BLaER1 treated with 17β-estradiol and CSF1 and Interleukin-3, amounts not matched to agents 10 nM and 100 nM (cell line): ENCODE data around the gene NLRP5.
"Not testable (repeated sequence)": the region's sequence is repeated elsewhere in the genome, so short reads cannot be mapped to it uniquely, and the experiment has no call there.

Experiments
- H3K27ac ChIP-seq, 11 experiments: shearing (Covaris generic); formaldehyde crosslinking; 2 replicates each; pipeline ENCODE4 v1.8.1; 2022
- H3K27me3 ChIP-seq, 11 experiments: shearing (Covaris generic); formaldehyde crosslinking; 2 replicates each; pipeline ENCODE4 v1.8.1; 2022
- H3K36me3 ChIP-seq, 11 experiments: shearing (Covaris generic); formaldehyde crosslinking; 2 replicates each; pipeline ENCODE4 v1.8.1; 2022
- H3K4me1 ChIP-seq, 10 experiments: shearing (Covaris generic); formaldehyde crosslinking; 2 replicates each; pipeline ENCODE4 v1.8.1; 2022
- H3K4me2 ChIP-seq, 11 experiments: shearing (Covaris generic); formaldehyde crosslinking; 2 replicates each; pipeline ENCODE4 v1.8.1; 2022
- H3K4me3 ChIP-seq, 10 experiments: shearing (Covaris generic); formaldehyde crosslinking; 2 replicates each; pipeline ENCODE4 v1.8.1; 2022
- H3K9ac ChIP-seq, 11 experiments: shearing (Covaris generic); formaldehyde crosslinking; 2 replicates each; pipeline ENCODE4 v1.8.1; 2022
- H3K9me3 ChIP-seq, 11 experiments: shearing (Covaris generic); formaldehyde crosslinking; replicated peaks in 1 of 11; 2 replicates each; pipeline ENCODE4 v1.8.1; 2022
- H4K20me1 ChIP-seq, 11 experiments: shearing (Covaris generic); formaldehyde crosslinking; 2 replicates each; pipeline ENCODE4 v1.8.1; 2022
- Cebpa-rat ChIP-seq, 11 experiments: shearing (Covaris generic); IDR thresholded peaks; 2 replicates each; pipeline ENCODE4 v1.8.1; 2022

NLRP5 gene

DNA sequence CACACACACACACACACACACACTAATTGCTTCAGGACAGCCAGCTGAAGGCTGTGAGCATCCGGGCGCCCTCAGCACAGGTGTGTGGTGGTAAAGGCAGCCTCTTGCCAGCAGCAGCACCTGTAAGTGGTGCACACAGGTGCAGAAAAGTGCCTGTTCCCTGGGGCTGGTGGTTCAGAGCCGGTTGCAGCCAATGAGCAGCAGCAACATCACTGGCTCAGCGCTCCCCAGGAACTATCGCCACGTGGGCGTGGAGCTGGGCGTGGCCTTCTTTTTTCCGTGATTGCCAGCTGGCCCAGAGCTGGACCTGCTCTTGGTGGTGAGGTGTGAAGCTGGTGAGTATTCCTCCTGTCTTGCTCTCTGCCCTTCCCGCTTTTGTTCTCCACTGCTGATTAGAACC, at the start of gene NLRP5:
Gene NLRP5 (plus strand): TSS at position 289 of the 400 bp plus-strand sequence.
- H3K27me3 ChIP-seq, result no peaks in the 10 kb centered on the region
- H3K4me3 ChIP-seq, result no peak within 1 kb of the TSS
- no peak within 1 kb of the TSS for H3K4me2 ChIP-seq
- no peak for TF ChIP-seq Cebpa-rat (IDR thresholded peaks at IDR 0.05)
- no peak within 1 kb of the TSS for H3K27ac ChIP-seq
- H4K20me1 ChIP-seq, result no peaks in the 10 kb centered on the region
- H3K9me3 ChIP-seq, result peaks cover 0 to 10% (median 7%) of the 10 kb centered on the region in 11 experiments; a peak in 13 of 22 replicates
- H3K4me1 ChIP-seq, result no peaks in the 10 kb centered on the region
- no peak within 1 kb of the TSS for H3K9ac ChIP-seq
- no peaks in the 10 kb centered on the region for H3K36me3 ChIP-seq

DNA sequence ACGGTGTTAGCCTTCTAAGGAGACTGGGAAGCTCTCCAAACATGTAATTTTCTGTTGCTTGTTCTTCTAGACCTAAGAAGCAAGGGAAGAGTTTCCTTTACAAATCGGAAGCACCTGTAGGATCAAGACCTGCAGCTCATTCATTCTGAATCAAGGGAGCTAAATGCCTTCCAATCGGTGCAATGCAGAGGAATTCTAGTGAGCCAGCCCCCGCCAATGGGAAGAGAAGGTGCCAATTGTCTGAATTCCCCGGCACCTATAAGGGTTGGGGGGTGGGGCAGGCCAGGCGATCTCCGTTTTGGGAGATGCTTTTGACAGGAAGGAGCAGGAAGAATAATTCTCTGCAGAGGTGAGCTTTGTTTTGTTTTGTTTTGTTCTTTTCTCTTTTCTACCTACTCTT, 47.4 kb upstream of the NLRP5 start:
- no peak overlapping the region for H3K4me2 ChIP-seq
- H3K9ac ChIP-seq, result no peak overlapping the region
- no peaks in the 10 kb centered on the region for H3K27me3 ChIP-seq
- TF ChIP-seq Cebpa-rat (IDR thresholded peaks at IDR 0.05), result no peak
- no peak overlapping the region for H3K4me3 ChIP-seq
- H3K27ac ChIP-seq, result no peak overlapping the region
- H4K20me1 ChIP-seq, result no peaks in the 10 kb centered on the region
- H3K36me3 ChIP-seq, result no peaks in the 10 kb centered on the region
- peaks cover 0 to 8% (median 0%) of the 10 kb centered on the region in 11 experiments; a peak in 1 of 22 replicates for H3K9me3 ChIP-seq
- peaks cover 0 to 9% (median 8%) of the 10 kb centered on the region in 10 experiments; a peak in 11 of 20 replicates for H3K4me1 ChIP-seq

DNA sequence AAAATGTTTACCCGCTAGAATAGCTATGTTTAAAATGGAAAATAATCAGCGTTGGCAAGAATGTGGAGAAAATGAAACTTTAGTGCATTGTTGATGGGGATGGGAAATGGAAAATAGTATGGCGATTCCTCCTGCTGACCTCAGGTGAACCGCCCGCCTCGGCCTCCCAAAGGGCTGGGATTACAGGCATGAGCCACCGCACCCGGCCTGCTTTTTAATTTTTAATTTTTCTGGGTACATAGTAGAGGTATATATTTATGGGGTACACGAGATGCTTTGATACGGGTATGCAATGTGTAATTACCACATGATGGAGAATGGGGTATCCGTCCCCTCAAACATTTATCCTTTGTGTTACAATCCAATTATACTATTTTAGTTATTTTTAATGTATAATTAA, 46.3 kb upstream of the NLRP5 start:
- Histone ChIP-seq H4K20me1 (no peaks in the 10 kb centered on the region), H3K4me1 (peaks cover 0 to 11% (median 8%) of the 10 kb centered on the region in 10 experiments; a peak in 11 of 20 replicates), H3K9me3 (peaks cover 0 to 3% (median 0%) of the 10 kb centered on the region in 11 experiments; a peak in 1 of 22 replicates), H3K4me2 (no peak overlapping the region), H3K4me3 (no peak overlapping the region), H3K36me3 (no peaks in the 10 kb centered on the region), H3K27me3 (no peaks in the 10 kb centered on the region), H3K27ac (no peak overlapping the region), H3K9ac (no peak overlapping the region)
- no peak for TF ChIP-seq Cebpa-rat (IDR thresholded peaks at IDR 0.05)

DNA sequence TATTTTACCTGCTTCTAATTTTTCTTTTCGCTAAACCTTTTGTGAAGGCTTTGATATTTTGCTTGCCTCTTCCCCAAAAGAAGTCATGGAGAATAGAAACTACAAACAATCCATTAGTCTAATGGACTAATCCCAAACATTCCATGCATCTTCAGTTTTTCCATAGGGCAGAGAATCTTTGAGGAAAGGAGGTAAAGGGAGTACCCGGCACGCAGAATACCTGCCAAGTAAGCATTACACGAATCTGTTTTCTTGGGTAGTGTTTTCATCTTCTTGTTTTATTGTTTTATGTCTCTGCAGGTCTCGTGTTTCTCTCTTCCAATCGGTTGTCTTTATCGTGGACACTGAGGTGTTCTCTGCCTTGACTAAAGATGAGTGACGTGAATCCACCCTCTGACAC, 39.0 kb upstream of the NLRP5 start, which contains the start of gene NLRP8:
Gene NLRP8 (plus strand): TSS at position 301 of the 400 bp plus-strand sequence.
- H3K4me3 ChIP-seq, result no peak within 1 kb of the TSS
- H3K36me3 ChIP-seq, result no peaks in the 10 kb centered on the region
- no peak within 1 kb of the TSS for H3K9ac ChIP-seq
- peaks cover 0 to 27% (median 8%) of the 10 kb centered on the region in 11 experiments; a peak in 13 of 22 replicates for H3K9me3 ChIP-seq
- TF ChIP-seq Cebpa-rat (IDR thresholded peaks at IDR 0.05), result no peak
- no peak within 1 kb of the TSS for H3K27ac ChIP-seq
- no peak within 1 kb of the TSS for H3K4me2 ChIP-seq
- no peaks in the 10 kb centered on the region for H3K27me3 ChIP-seq
- H3K4me1 ChIP-seq, result peaks cover 0 to 11% (median 8%) of the 10 kb centered on the region in 10 experiments; a peak in 11 of 20 replicates
- H4K20me1 ChIP-seq, result no peaks in the 10 kb centered on the region

DNA sequence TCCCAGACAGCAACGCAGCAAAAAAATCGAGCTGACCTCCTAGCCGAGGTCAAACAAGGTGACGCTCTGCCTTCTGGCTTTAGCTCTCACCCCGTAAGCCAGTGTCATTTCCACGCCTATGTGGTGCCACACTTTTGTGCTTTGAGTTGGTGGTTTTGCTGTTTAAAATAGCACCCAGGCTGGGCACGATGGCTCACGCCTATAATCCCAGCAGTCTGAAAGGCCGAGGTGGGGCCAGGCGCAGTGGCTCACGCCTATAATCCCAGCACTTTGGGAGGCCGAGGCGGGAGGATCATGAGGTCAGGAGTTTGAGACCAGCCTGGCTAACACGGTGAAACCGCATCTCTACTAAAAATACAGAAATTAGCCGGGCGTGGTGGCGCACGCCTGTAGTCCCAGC, 36.0 kb upstream of the NLRP5 start:
- not testable (repeated sequence) for H3K4me1 ChIP-seq, H3K27ac ChIP-seq, H3K27me3 ChIP-seq, H3K9ac ChIP-seq, H3K36me3 ChIP-seq, H4K20me1 ChIP-seq, H3K4me3 ChIP-seq, H3K4me2 ChIP-seq
- peaks cover 0 to 27% (median 13%) of the 10 kb centered on the region in 11 experiments; a peak in 13 of 22 replicates for H3K9me3 ChIP-seq

DNA sequence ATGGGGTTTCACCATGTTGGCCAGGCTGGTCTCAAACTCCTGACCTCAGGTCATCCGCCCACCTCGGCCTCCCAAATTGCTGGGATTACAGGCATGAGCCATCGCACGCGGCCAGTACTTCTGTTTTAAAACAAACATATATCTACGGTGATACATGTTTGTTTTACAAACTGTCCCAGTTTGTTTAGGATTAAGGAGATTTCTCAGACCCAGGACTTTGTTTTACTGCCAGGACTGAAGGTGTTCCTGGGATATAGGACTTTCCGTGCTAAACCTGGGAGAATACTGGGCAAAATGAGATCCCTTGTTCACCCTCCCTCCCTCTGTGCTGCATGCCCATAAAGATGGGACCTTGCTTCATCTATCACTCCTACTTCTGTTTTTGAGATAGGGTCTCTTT, 30.1 kb upstream of the NLRP5 start:
- Histone ChIP-seq H3K4me2 (no peak overlapping the region), H3K9me3 (0 out of 22 replicates have a peak, but pooled peaks cover 0 to 6% (median 0%) of the 10 kb centered on the region in 11 experiments), H3K36me3 (no peaks in the 10 kb centered on the region), H3K4me3 (no peak overlapping the region), H3K27me3 (no peaks in the 10 kb centered on the region), H4K20me1 (no peaks in the 10 kb centered on the region), H3K27ac (no peak overlapping the region), H3K9ac (no peak overlapping the region), H3K4me1 (peaks cover 0 to 6% (median 0%) of the 10 kb centered on the region in 10 experiments; a peak in 2 of 20 replicates)
- TF ChIP-seq Cebpa-rat (IDR thresholded peaks at IDR 0.05), result no peak

DNA sequence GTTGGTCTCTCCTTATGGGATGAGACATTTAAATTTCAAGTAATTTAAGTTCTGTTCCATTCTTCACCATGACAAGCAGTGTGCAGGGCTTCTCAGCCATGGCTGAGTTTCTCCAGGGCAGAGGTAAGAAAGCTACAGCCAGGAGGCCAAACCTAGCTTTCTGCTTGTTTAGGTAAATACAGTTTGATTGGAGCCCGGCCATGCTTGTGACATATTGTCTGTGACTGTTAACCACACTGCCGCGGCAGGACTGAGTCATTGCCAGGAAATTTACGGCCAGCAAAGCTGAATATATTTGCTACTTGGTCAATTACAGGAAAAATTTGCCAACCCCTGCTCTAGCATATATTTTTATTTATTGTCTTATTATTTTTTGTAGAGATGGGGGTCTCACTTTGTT, 28.2 kb upstream of the NLRP5 start:
- peaks cover 0 to 15% (median 0%) of the 10 kb centered on the region in 10 experiments; a peak in 4 of 20 replicates for H3K4me1 ChIP-seq
- H3K27me3 ChIP-seq, result no peaks in the 10 kb centered on the region
- H3K27ac ChIP-seq, result no peak overlapping the region
- peak overlapping the region in 3 of 11 experiments; percentile 7 to 12 (median 11); a peak in 1 of 22 replicates for H3K4me2 ChIP-seq
- no peak for TF ChIP-seq Cebpa-rat (IDR thresholded peaks at IDR 0.05)
- no peaks in the 10 kb centered on the region for H3K9me3 ChIP-seq
- H3K9ac ChIP-seq, result no peak overlapping the region
- no peak overlapping the region for H3K4me3 ChIP-seq
- H4K20me1 ChIP-seq, result no peaks in the 10 kb centered on the region
- H3K36me3 ChIP-seq, result no peaks in the 10 kb centered on the region

DNA sequence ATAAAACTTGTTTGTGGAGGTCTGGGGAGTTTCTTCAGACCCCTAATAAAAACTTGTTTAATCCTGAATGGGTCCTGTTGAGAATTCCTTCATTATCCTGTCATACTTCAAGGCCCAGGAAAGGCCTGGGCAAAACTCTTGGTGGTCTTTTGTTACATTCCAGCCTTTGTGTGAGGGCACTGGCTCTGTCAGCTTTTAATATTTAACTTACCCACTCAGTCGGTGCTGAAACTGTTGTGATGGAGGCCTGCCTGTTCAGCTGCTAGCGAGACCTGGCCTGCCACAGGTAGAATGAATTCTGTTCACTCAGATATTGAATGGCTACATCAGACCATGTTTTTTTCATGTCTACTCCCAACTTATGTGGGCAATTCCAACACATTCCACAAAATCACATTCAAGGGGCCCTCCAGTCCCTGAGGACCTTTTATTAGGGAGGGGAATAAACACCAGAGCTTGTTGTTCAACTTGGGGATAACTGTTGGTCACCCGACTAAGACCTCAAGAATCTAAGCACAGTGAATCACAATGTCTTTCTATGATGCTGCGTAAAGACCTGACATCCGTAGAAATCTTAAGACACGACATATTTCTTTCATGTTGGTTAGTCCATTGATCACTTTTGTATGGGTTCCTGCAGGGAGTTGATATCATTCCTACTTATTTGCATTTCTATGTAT, 26.4 kb upstream of the NLRP5 start:
- Histone ChIP-seq H3K4me1 (peaks cover 0 to 15% (median 0%) of the 10 kb centered on the region in 10 experiments; a peak in 4 of 20 replicates), H3K36me3 (no peaks in the 10 kb centered on the region), H3K4me2 (no peak overlapping the region), H3K4me3 (no peak overlapping the region), H3K9ac (no peak overlapping the region), H3K27me3 (no peaks in the 10 kb centered on the region), H4K20me1 (no peaks in the 10 kb centered on the region), H3K27ac (no peak overlapping the region), H3K9me3 (no peaks in the 10 kb centered on the region)
- TF ChIP-seq Cebpa-rat (IDR thresholded peaks at IDR 0.05), result no peak

DNA sequence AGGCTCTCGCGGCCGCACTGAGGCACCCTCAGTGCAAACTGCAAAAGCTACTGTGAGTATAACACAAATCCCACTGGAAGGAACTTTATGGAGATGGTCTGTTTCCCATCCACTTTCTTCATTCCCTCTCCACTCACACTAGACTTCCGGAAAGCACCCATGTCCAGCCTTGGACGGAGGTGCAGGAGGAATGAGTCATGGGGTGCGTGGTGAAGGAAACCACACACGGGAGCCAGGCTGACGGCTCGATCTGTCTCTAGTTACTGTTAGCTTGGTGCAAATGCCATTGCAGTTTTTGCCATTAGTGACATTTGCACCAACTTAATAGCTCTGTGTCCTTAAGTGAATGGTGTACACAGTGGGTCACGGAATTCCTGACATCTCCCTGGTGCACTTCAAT, 24.4 kb upstream of the NLRP5 start:
- H4K20me1 ChIP-seq, result no peaks in the 10 kb centered on the region
- no peaks in the 10 kb centered on the region for H3K9me3 ChIP-seq
- no peak for TF ChIP-seq Cebpa-rat (IDR thresholded peaks at IDR 0.05)

DNA sequence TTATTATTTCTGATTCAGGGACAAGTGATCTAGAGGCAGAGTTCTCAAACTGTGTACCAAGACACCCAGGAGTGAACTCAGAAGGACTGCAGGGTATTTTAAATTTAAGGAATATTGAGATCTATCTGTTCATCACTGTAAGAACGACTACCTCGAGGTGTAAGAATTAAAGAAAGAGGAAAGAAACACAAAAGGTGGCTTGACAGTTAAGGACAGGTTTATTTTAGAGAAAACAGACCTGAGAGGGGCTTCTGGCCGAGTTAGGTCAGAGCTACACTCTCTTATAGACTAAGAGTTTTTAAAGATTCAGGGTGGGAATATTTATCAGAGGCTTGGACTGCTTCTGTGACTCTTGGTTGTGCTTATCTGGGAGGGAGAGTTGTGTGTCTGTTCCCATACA, 12.6 kb upstream of the NLRP5 start:
- no peaks in the 10 kb centered on the region for H4K20me1 ChIP-seq
- H3K9ac ChIP-seq, result no peak overlapping the region
- H3K9me3 ChIP-seq, result peaks cover 11 to 38% (median 17%) of the 10 kb centered on the region in 11 experiments; a peak in 20 of 22 replicates
- no peaks in the 10 kb centered on the region for H3K27me3 ChIP-seq
- no peak overlapping the region for H3K4me3 ChIP-seq
- H3K4me1 ChIP-seq, result no peaks in the 10 kb centered on the region
- no peak for TF ChIP-seq Cebpa-rat (IDR thresholded peaks at IDR 0.05)
- no peaks in the 10 kb centered on the region for H3K36me3 ChIP-seq
- H3K27ac ChIP-seq, result no peak overlapping the region
- H3K4me2 ChIP-seq, result no peak overlapping the region

More for the DNA sequence above, 24.4 kb upstream of the NLRP5 start:
- Histone ChIP-seq H3K27ac (no peak overlapping the region), H3K4me2 (peak overlapping the region in 2 of 11 experiments; percentile 3 to 16; a peak in 1 of 22 replicates), H3K36me3 (no peaks in the 10 kb centered on the region), H3K4me3 (no peak overlapping the region), H3K9ac (no peak overlapping the region), H3K4me1 (peaks cover 0 to 15% (median 0%) of the 10 kb centered on the region in 10 experiments; a peak in 4 of 20 replicates), H3K27me3 (no peaks in the 10 kb centered on the region)
